ENCODE data around the gene SMG6.
A peak's percentile ranks its signal among the peaks of the same experiment; 100 is the strongest.

Gene SMG6

GRCh38 chr17:2051933-2052559 lies 251.5 kb downstream of the SMG6 start:
- DNase-seq (ENCODE audit: low spot score), result no peak
- FAIRE-seq, result no peak

GRCh38 chr17:2051061-2051932 lies 252.3 kb downstream of the SMG6 start:
- DNase-seq (ENCODE audit: low spot score), result no peak
- FAIRE-seq, result no peak

- DNase-seq (ENCODE audit: low spot score) (no peak), FAIRE-seq (no peak)
Observed at GRCh38 chr17:2050300-2051060, 253.1 kb downstream of the SMG6 start.

- no peak for FAIRE-seq
- peak; percentile 64 for DNase-seq (ENCODE audit: low spot score)
Observed at GRCh38 chr17:2049333-2050299, 254.0 kb downstream of the SMG6 start.

- no peak for DNase-seq (ENCODE audit: low spot score)
- no peak for FAIRE-seq
Observed at GRCh38 chr17:2048805-2049204, 254.8 kb downstream of the SMG6 start.

GRCh38 chr17:2047590-2047989 lies 256.0 kb downstream of the SMG6 start:
- DNase-seq (ENCODE audit: low spot score) (no peak), FAIRE-seq (no peak)

- FAIRE-seq (no peak), DNase-seq (ENCODE audit: low spot score) (no peak)
Observed at GRCh38 chr17:2044263-2044894, 259.2 kb downstream of the SMG6 start.

- no peak for DNase-seq (ENCODE audit: low spot score)
- FAIRE-seq, result no peak
Observed at GRCh38 chr17:2043785-2044184, 259.8 kb downstream of the SMG6 start.

GRCh38 chr17:2042933-2043332 lies 260.7 kb downstream of the SMG6 start:
- no peak for FAIRE-seq
- DNase-seq (ENCODE audit: low spot score), result no peak

- FAIRE-seq, result no peak
- no peak for DNase-seq (ENCODE audit: low spot score)
Observed at GRCh38 chr17:2042390-2042847, 261.2 kb downstream of the SMG6 start.

- DNase-seq (ENCODE audit: low spot score) (peak; percentile 85), FAIRE-seq (peak; percentile 36)
Observed at GRCh38 chr17:2041561-2042389, 261.8 kb downstream of the SMG6 start, which contains the start of gene OVCA2. OVCA2 (plus strand) TSS chr17:2042022; CDS start chr17:2042048, 26 bp downstream.

- FAIRE-seq, result no peak
- no peak for DNase-seq (ENCODE audit: low spot score)
Observed at GRCh38 chr17:2040942-2041560, 262.5 kb downstream of the SMG6 start.

GRCh38 chr17:2040219-2040827 lies 263.3 kb downstream of the SMG6 start:
- no peak for FAIRE-seq
- DNase-seq (ENCODE audit: low spot score), result no peak

- no peak for FAIRE-seq
Observed at GRCh38 chr17:2037155-2037554, 266.4 kb downstream of the SMG6 start.

GRCh38 chr17:2035541-2036488 lies 267.8 kb downstream of the SMG6 start:
- DNase-seq (ENCODE audit: low spot score), result no peak
- no peak for FAIRE-seq

More at GRCh38 chr17:2037155-2037554, 266.4 kb downstream of the SMG6 start:
- DNase-seq (ENCODE audit: low spot score), result no peak

- no peak for FAIRE-seq
- no peak for DNase-seq (ENCODE audit: low spot score)
Observed at GRCh38 chr17:2034806-2035540, 268.6 kb downstream of the SMG6 start.

GRCh38 chr17:2034157-2034556 lies 269.4 kb downstream of the SMG6 start:
- FAIRE-seq, result no peak
- peak; percentile 46 for DNase-seq (ENCODE audit: low spot score)

Data from RCC 7860 (cell line).